Lower leg skin (tissue), 3 donors: ENCODE results near the gene GPR3.
"Not testable (repeated sequence)": the region's sequence is repeated elsewhere in the genome, so short reads cannot be mapped to it uniquely, and the experiment has no call there.

Experiments
- POLR2A ChIP-seq, 2 donors: fragments of 450-650 bp; IDR thresholded peaks; one replicate each; pipeline ENCODE4 v1.6.1; 2016 to 2017; ENCODE audit warnings: antibody characterized with exemption in 2 of 2, mild to moderate bottlenecking in 1 of 2, moderate library complexity in 1 of 2
- TF ChIP-seq, protein P1 (sequence below), 3 donors: fragments of 450-650 bp; IDR thresholded peaks; one replicate each; pipeline ENCODE4 v1.5.1; 2016; ENCODE audit warnings: antibody characterized with exemption in 3 of 3, mild to moderate bottlenecking in 3 of 3, moderate library complexity in 2 of 3

DNA sequence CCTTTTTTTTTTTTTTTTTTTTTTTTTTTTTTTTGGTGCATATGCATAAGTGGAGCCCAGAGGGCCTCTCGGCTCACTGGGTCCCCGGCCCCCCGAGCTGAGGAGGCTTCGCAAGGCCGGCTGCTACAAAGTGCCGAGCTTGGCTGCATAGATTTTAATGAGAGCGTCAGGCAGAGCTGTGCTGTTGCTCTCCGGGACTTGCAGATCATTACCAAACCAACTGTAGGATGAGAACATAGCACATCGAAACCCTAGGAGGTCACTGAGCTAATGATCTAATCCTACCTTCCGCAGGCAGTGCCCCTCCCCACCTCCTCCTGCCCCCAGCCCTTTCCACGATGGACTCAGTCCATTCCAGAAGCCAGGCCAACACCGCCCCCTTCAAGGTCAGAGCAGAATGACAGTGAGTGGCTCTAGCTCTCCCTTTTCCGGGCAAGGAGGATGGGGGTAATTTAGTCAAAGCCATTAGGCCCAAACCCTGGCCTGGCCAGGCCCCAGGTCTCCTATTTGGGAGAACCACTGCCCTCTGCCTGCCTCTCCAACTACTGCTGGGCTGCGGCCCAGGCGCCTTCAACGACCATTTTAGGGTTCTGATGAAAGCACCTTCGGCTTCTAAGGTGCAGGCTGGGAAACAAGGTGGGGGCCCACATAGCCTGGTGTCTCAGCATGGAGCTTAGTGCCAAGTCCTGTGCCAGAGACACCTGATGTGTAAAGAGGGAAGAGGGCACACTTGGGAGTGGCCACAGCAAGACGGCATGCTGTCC, 13.4 kb downstream of the GPR3 start:
- TF ChIP-seq, protein P1, sequence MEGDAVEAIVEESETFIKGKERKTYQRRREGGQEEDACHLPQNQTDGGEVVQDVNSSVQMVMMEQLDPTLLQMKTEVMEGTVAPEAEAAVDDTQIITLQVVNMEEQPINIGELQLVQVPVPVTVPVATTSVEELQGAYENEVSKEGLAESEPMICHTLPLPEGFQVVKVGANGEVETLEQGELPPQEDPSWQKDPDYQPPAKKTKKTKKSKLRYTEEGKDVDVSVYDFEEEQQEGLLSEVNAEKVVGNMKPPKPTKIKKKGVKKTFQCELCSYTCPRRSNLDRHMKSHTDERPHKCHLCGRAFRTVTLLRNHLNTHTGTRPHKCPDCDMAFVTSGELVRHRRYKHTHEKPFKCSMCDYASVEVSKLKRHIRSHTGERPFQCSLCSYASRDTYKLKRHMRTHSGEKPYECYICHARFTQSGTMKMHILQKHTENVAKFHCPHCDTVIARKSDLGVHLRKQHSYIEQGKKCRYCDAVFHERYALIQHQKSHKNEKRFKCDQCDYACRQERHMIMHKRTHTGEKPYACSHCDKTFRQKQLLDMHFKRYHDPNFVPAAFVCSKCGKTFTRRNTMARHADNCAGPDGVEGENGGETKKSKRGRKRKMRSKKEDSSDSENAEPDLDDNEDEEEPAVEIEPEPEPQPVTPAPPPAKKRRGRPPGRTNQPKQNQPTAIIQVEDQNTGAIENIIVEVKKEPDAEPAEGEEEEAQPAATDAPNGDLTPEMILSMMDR (IDR thresholded peaks at IDR 0.05) = not testable (repeated sequence)
- TF ChIP-seq POLR2A (IDR thresholded peaks at IDR 0.05) = not testable (repeated sequence)
